HG03135 (cell line): ENCODE data around the gene IBA57.
"Not testable (repeated sequence)": the region's sequence is repeated elsewhere in the genome, so short reads cannot be mapped to it uniquely, and the experiment has no call there.

Experiments
- ATAC-seq: cut with Tn5 transposase; IDR thresholded peaks from one replicate; pipeline ENCODE4 v1.9.1; 2021; ENCODE audit warnings: mild to moderate bottlenecking, moderate library complexity; ENCODE audit not compliant: unreplicated experiment

Gene IBA57

GRCh38 chr1:228224198-228225164 lies 58.9 kb downstream of the IBA57 start:
- no peak for ATAC-seq

GRCh38 chr1:228225165-228225710 lies 59.6 kb downstream of the IBA57 start:
- ATAC-seq, result no peak

GRCh38 chr1:228225740-228226139 lies 60.1 kb downstream of the IBA57 start:
- ATAC-seq, result no peak

- no peak for ATAC-seq
Measured at GRCh38 chr1:228226141-228226874, 60.7 kb downstream of the IBA57 start.

GRCh38 chr1:228226956-228227791 lies 61.6 kb downstream of the IBA57 start:
- ATAC-seq, result no peak

GRCh38 chr1:228228147-228228546 lies 62.5 kb downstream of the IBA57 start:
- ATAC-seq, result not testable (repeated sequence)

- no peak for ATAC-seq
Measured at GRCh38 chr1:228228601-228229074, 63.0 kb downstream of the IBA57 start.

GRCh38 chr1:228231189-228231588 lies 65.6 kb downstream of the IBA57 start:
- no peak for ATAC-seq
